B cell (primary cell): Measurements from ENCODE around the gene DYNC2I2. TPM values are rescaled to one million over a fixed set of nuclear protein-coding genes. Genes with fewer than 3 reads are reported as not detected.

Experiments
- ATAC-seq: fragments of 200-7000 bp; cut with Tn5 transposase; one replicate; pipeline ENCODE4 v1.10.0; 2021; ENCODE audit warnings: low read depth, mild to moderate bottlenecking, moderate number of reproducible peaks, moderate library complexity
- CTCF ChIA-PET: fragments of 350-600 bp; sonication (Branson Sonifier 250); formaldehyde crosslinking; loops from one replicate; lab custom pipeline; 2021; ENCODE audit warnings: antibody characterized with exemption, inconsistent platforms; lab: Charles Lee
- POLR2A ChIA-PET: fragments of 350-600 bp; sonication (Branson Sonifier 250); formaldehyde crosslinking; loops from one replicate; lab custom pipeline; 2021; ENCODE audit warnings: antibody characterized with exemption; lab: Charles Lee
- DNase-seq: peaks from one replicate; pipeline ENCODE4 v3.0.0; 2013
- H2AFZ ChIP-seq: 2 replicates; pipeline ENCODE4 v1.6.1; 2012; ENCODE audit warnings: mild to moderate bottlenecking, low read depth, low read length; ENCODE audit not compliant: insufficient read depth, poor library complexity, severe bottlenecking
- H3K27ac ChIP-seq, 2 donors: 1 replicate in 1 of 2; 2 replicates in 1 of 2; pipeline ENCODE4 v1.5.1; 2012 to 2013; ENCODE audit warnings: low read length in 2 of 2, mild to moderate bottlenecking in 2 of 2, moderate library complexity in 1 of 2
- H3K27me3 ChIP-seq, 4 experiments: fragments of 200-600 bp in 1 of 4; sonication (generic) in 1 of 4; replicated peaks in 1 of 4; 1 replicate in 2 of 4; 2 replicates in 2 of 4; pipeline versions ENCODE4 v1.6.1 to v1.7.0; 2013 to 2016; ENCODE audit warnings: low read length in 3 of 4, mild to moderate bottlenecking in 2 of 4, mixed read lengths in 1 of 4, moderate library complexity in 1 of 4; ENCODE audit not compliant: insufficient read depth in 4 of 4, control insufficient read depth in 3 of 4; ENCODE audit errors: control extremely low read depth in 1 of 4
- H3K36me3 ChIP-seq, 2 experiments: replicated peaks in 1 of 2; 1 replicate in 1 of 2; 2 replicates in 1 of 2; pipeline versions ENCODE4 v1.6.1 to v1.7.1; 2013; ENCODE audit warnings: low read length in 1 of 2; ENCODE audit not compliant: insufficient read depth in 2 of 2, control insufficient read depth in 1 of 2; ENCODE audit errors: control extremely low read depth in 1 of 2, extremely low read depth in 1 of 2
- H3K4me1 ChIP-seq, 2 donors: fragments of 200-600 bp in 1 of 2; sonication (generic) in 1 of 2; 1 replicate in 1 of 2; 2 replicates in 1 of 2; pipeline versions ENCODE4 v1.5.1 to v1.6.1; 2013 to 2017; ENCODE audit warnings: low read length in 2 of 2; ENCODE audit not compliant: control insufficient read depth in 2 of 2, insufficient read depth in 2 of 2
- H3K4me2 ChIP-seq: replicated peaks from 2 replicates; pipeline ENCODE3; 2012; ENCODE audit warnings: mild to moderate bottlenecking, low read depth, low read length; ENCODE audit not compliant: poor library complexity, severe bottlenecking
- H3K4me3 ChIP-seq, 5 experiments: fragments of 200-600 bp in 1 of 5; sonication (generic) in 1 of 5; 1 replicate in 3 of 5; 2 replicates in 2 of 5; pipeline versions ENCODE4 v1.5.1 to v1.7.0; 2011 to 2016; ENCODE audit warnings: low read length in 4 of 5, mild to moderate bottlenecking in 4 of 5, low read depth in 2 of 5, control low read depth in 1 of 5, moderate library complexity in 1 of 5; ENCODE audit not compliant: insufficient read depth in 1 of 5; ENCODE audit errors: control extremely low read depth in 1 of 5, extremely low read depth in 1 of 5
- H3K79me2 ChIP-seq: fragments of 200-600 bp; sonication (generic); one replicate; pipeline ENCODE4 v1.6.0; 2016; ENCODE audit warnings: low read length; ENCODE audit not compliant: control insufficient read depth, insufficient read depth
- H3K9ac ChIP-seq: fragments of 200-600 bp; sonication (generic); 2 replicates; pipeline ENCODE4 v1.6.1; 2017; ENCODE audit warnings: mild to moderate bottlenecking, low read length, moderate library complexity
- H3K9me3 ChIP-seq, 3 donors: one replicate each; pipeline versions ENCODE4 v1.6.1 to v1.7.1; 2013; ENCODE audit warnings: low read length in 2 of 3; ENCODE audit not compliant: control insufficient read depth in 2 of 3, insufficient read depth in 1 of 3; ENCODE audit errors: control extremely low read depth in 1 of 3
- H4K20me1 ChIP-seq: 2 replicates; pipeline ENCODE4 v1.6.0; 2012; ENCODE audit warnings: mild to moderate bottlenecking, low read length; ENCODE audit not compliant: insufficient read depth, control insufficient read depth, poor library complexity, severe bottlenecking
- H3K27ac Mint-ChIP-seq: one replicate; pipeline ENCODE4 v1.8.0; 2021; ENCODE audit warnings: mixed read lengths
- H3K27me3 Mint-ChIP-seq: one replicate; pipeline ENCODE4 v1.8.0; 2021; ENCODE audit warnings: mixed read lengths
- H3K4me1 Mint-ChIP-seq: one replicate; pipeline ENCODE4 v1.8.0; 2021; ENCODE audit warnings: mixed read lengths
- H3K4me3 Mint-ChIP-seq: one replicate; pipeline ENCODE4 v1.8.0; 2021; ENCODE audit warnings: mixed read lengths
- H3K9me3 Mint-ChIP-seq: one replicate; pipeline ENCODE4 v1.8.0; 2022; ENCODE audit warnings: mixed read lengths; ENCODE audit not compliant: insufficient read depth
- EZH2 ChIP-seq: IDR thresholded peaks from 2 replicates; pipeline ENCODE4 v1.6.1; 2012; ENCODE audit warnings: borderline replicate concordance, low read depth, mild to moderate bottlenecking, moderate library complexity, low read length; ENCODE audit not compliant: insufficient read depth, poor library complexity, severe bottlenecking
- WGBS: methylation state at CpG from one replicate; pipeline ENCODE4 v1.1.5; 2013; ENCODE audit warnings: missing lambda C conversion rate; ENCODE audit not compliant: insufficient coverage; 5-methylcytosine and 5-hydroxymethylcytosine counted together
- intact Hi-C: fragments of 100-400 bp; cut with micrococcal nuclease; formaldehyde crosslinking; loops from one replicate; pipeline ENCODE4 v1.10.0; 2022
- polyA plus RNA-seq: library from polyadenylated mRNA; depleted of rRNA; stranded (reverse); fragments of >200 nt; gene quantifications from 2 replicates; pipeline ENCODE4 v1.2.3, GENCODE V29; 2012
- total RNA-seq, 2 donors: library from RNA; stranded (reverse); fragments of 120-200 nt in 1 of 2; gene quantifications; 1 replicate in 1 of 2; 2 replicates in 1 of 2; pipeline versions ENCODE4 v1.2.3 to v1.2.4, GENCODE V29; 2013 to 2022
- TF ChIP-seq, protein P1 (sequence below): fragments of 200-600 bp; IDR thresholded peaks from one replicate; pipeline ENCODE4 v1.8.0; 2022; ENCODE audit warnings: antibody characterized with exemption, mild to moderate bottlenecking

The DYNC2I2 gene
- total and polyA plus RNA-seq, 2 donors (not counting 1 experiment from before 2014, with no cell fraction given), result 76.6 to 109 TPM

DNA sequence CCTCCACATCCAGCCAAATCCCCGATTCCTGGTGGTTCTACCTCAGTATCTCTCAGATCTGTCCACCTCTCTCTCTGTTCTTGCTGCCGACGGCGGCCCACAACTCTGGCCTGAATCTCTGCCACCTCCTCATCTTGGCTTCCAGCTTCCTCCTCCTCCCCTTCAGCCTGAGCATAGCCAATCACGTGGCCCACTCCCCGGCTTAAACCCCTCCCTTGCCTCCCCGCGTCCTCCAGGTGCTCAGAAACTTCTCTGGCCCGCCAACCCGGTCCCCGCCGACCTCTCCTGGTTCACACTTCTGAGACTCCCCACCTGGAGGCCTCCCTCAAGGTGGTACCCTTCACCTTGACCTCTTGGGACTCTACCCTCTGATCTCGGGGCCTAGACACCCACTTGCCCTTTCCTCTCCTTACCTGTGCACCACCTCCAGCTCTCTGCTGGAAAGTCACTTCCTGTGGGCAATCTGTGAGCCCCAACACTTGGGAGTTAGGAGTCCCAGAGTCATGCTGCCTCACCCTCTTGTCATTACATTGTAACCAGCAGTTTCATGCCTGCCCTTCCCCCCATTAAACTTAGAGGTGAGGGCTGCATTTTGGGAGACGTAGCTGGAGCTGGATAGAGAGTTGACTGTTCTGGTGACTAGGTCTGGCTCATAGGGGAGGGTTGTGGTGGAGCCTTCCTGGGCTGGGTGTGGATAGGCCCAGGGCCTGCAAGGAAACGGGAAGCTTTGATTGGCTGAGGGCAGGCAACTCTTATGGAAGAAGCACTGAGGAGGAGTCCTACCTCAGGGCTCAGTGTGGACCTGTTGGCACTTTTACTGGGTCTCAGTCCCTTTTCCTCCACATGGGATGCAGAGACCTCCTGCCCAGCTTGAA, 27.9 kb upstream of the DYNC2I2 start:
- Histone ChIP-seq H3K36me3 (peaks cover 0 to 6% of the 10 kb centered on the region in 2 experiments), H3K4me2 (peak overlapping the region; percentile 93), H2AFZ (peak overlapping the region; percentile 73), H4K20me1 (peaks cover 9% of the 10 kb centered on the region), H3K4me1 (peaks cover 45 to 66% of the 10 kb centered on the region in 2 donors), H3K27ac (peak overlapping the region; percentile 94), H3K4me3 (peak overlapping the region; percentile 85 to 99 (median 88)), H3K79me2 (peaks cover 77% of the 10 kb centered on the region), H3K9me3 (peaks cover 0 to 11% (median 0%) of the 10 kb centered on the region in 3 donors), H3K9ac (peak overlapping the region; percentile 94), H3K27me3 (no peaks in the 10 kb centered on the region)
- TF ChIP-seq, protein P1, sequence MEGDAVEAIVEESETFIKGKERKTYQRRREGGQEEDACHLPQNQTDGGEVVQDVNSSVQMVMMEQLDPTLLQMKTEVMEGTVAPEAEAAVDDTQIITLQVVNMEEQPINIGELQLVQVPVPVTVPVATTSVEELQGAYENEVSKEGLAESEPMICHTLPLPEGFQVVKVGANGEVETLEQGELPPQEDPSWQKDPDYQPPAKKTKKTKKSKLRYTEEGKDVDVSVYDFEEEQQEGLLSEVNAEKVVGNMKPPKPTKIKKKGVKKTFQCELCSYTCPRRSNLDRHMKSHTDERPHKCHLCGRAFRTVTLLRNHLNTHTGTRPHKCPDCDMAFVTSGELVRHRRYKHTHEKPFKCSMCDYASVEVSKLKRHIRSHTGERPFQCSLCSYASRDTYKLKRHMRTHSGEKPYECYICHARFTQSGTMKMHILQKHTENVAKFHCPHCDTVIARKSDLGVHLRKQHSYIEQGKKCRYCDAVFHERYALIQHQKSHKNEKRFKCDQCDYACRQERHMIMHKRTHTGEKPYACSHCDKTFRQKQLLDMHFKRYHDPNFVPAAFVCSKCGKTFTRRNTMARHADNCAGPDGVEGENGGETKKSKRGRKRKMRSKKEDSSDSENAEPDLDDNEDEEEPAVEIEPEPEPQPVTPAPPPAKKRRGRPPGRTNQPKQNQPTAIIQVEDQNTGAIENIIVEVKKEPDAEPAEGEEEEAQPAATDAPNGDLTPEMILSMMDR, result no peak
- TF ChIP-seq EZH2, result no peak
- ChIA-PET CTCF (interaction anchor here (1.2 to 1.9 kb wide), 4 partner anchors 8 to 134 kb away, joined by 4 to 16 read pairs (median 6); partner anchors contain the start of genes ENDOG and PKN3), POLR2A (interaction anchor here (0.5 to 1.9 kb wide), 9 partner anchors 9 to 1356 kb away, joined by 3 to 7 read pairs (median 5); partner anchors contain the start of genes DYNC2I2 and ZDHHC12)
- ATAC-seq, result peak; percentile 44
- Mint-ChIP-seq H3K27ac (peak overlapping the region; percentile 96), H3K4me1 (peaks cover 53% of the 10 kb centered on the region), H3K9me3 (no peaks in the 10 kb centered on the region), H3K27me3 (no peaks in the 10 kb centered on the region), H3K4me3 (peak overlapping the region; percentile 98)
- peak; percentile 89 for DNase-seq
- WGBS, result 2% methylated on average over 14 of the region's 15 CpGs
- intact Hi-C loops, result loop anchor here (1.0 to 5.0 kb wide), 5 partner anchors 18 to 262 kb away; partner anchors contain the start of genes DOLK, DYNC2I2, NUP188 and ODF2
